Mucosa of stomach (tissue), 1 donor: ENCODE results near the gene CDHR5.

ENCODE experiments used
- H3K27me3 ChIP-seq: one replicate; pipeline ENCODE4 v1.7.0; 2013; ENCODE audit warnings: mild to moderate bottlenecking, low read length; ENCODE audit not compliant: control insufficient read depth, insufficient read depth
- H3K36me3 ChIP-seq: one replicate; pipeline ENCODE4 v1.7.0; 2013; ENCODE audit warnings: low read length; ENCODE audit not compliant: control insufficient read depth, insufficient read depth
- H3K4me1 ChIP-seq: one replicate; pipeline ENCODE4 v1.7.0; 2013; ENCODE audit warnings: mild to moderate bottlenecking, low read length; ENCODE audit not compliant: control insufficient read depth, insufficient read depth
- H3K4me3 ChIP-seq: one replicate; pipeline ENCODE4 v1.7.0; 2013; ENCODE audit warnings: low read length
- H3K9ac ChIP-seq: one replicate; pipeline ENCODE4 v1.7.0; 2013; ENCODE audit warnings: mild to moderate bottlenecking, low read length, moderate library complexity
- H3K9me3 ChIP-seq: one replicate; pipeline ENCODE4 v1.7.0; 2013; ENCODE audit warnings: mild to moderate bottlenecking, low read length, moderate library complexity; ENCODE audit not compliant: control insufficient read depth
- donor health status: Pancreatic carcinoma.

The CDHR5 gene

GRCh38 chr11:641806-642370, 17.1 kb upstream of the CDHR5 start:
- Histone ChIP-seq H3K9me3 (no peaks in the 10 kb centered on the region), H3K4me3 (no peak overlapping the region), H3K4me1 (peaks cover 9% of the 10 kb centered on the region), H3K27me3 (peaks cover 24% of the 10 kb centered on the region), H3K9ac (no peak overlapping the region), H3K36me3 (no peaks in the 10 kb centered on the region)

GRCh38 chr11:640021-640706, 15.4 kb upstream of the CDHR5 start:
- no peak overlapping the region for H3K4me3 ChIP-seq
- H3K4me1 ChIP-seq: peaks cover 9% of the 10 kb centered on the region
- no peaks in the 10 kb centered on the region for H3K9me3 ChIP-seq
- H3K36me3 ChIP-seq: no peaks in the 10 kb centered on the region
- no peak overlapping the region for H3K9ac ChIP-seq
- H3K27me3 ChIP-seq: peaks cover 26% of the 10 kb centered on the region

- Histone ChIP-seq H3K9ac (no peak overlapping the region), H3K27me3 (peaks cover 26% of the 10 kb centered on the region), H3K36me3 (no peaks in the 10 kb centered on the region), H3K9me3 (no peaks in the 10 kb centered on the region), H3K4me3 (no peak overlapping the region), H3K4me1 (peaks cover 8% of the 10 kb centered on the region)
These were observed 14.7 kb upstream of the CDHR5 start for GRCh38 chr11:639332-639955.

DNA sequence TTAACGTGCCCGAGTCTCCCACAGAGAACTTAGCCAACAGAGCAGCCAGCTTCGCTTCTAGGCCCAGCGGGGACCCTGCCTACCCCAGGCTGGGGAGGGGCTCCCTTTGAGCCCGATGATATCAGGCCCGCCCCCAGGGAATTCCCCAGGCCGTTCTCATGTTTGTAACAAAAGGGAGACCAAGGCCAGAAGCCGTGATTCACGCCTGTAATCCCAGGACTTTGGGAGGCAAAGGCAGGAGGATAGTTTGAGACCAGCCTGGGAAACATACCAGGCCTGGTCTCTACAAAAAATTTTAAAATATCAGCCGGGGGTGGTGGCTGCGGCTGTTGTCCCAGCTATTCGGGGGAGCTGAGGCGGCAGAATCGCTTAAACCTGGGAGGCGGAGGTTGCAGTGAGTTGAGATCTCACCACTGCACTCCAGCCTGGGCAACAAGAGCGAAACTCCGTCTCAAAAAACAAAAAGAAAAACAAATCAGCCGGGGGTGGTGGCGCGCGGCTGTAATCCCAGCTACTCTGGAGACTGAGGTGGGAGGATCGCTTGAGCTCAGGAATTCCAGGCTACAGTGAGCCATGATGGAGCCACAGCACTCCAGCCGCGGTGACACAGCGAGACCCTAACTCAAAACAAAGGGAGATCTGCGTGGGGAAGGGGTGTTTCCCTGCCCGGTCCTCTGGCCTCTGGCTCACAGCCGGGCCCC, 14.0 kb upstream of the CDHR5 start:
- H3K4me3 ChIP-seq: no peak overlapping the region
- H3K36me3 ChIP-seq: no peaks in the 10 kb centered on the region
- H3K4me1 ChIP-seq: peaks cover 6% of the 10 kb centered on the region
- peaks cover 26% of the 10 kb centered on the region for H3K27me3 ChIP-seq
- no peak overlapping the region for H3K9ac ChIP-seq
- no peaks in the 10 kb centered on the region for H3K9me3 ChIP-seq

DNA sequence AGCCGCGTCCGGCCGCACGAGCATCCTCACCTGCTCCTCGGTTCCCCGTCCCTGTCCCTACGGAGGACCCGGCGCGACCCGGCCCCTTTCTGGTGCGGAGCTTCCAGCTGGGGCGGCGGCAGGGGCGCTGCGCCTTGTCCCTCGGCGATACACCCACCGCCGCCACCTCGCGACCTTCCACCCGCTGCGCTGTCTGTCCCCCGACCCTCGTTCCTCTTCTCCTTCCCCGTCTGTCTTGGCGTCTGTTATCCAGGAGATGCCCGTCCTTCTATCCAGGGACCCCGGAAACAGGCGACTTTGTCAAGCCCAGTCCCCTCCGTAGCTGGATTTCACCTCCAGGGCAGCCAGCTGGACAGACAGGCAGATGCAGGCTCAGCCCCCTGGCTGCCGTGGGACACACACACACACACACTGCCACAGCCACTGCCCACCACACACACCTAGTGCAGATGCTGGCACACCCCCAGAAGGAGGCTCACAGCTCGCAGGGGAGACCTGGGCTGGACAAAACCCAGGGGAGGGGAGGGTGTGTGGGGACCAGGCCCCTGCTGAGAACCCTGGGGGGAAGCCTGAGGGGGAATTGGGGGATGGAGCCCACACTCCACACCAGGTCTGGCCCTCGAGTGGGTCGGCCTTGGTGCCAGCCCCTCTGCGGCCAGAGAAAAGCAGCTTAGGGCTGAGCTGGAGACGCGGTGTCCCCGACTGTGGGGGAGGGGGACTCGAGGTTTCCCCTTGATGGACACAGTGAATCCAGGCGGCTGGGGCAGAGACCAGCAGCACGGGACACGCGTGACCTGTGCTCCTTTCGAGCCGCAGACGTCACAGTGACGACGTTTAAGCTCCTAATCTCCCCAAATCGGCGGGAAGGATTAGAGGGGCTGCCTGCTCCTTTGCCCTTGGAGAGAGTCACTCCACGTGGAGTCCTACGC, 13.1 kb upstream of the CDHR5 start:
- Histone ChIP-seq H3K36me3 (no peaks in the 10 kb centered on the region), H3K4me3 (no peak overlapping the region), H3K4me1 (peaks cover 6% of the 10 kb centered on the region), H3K9ac (no peak overlapping the region), H3K9me3 (no peaks in the 10 kb centered on the region), H3K27me3 (peaks cover 26% of the 10 kb centered on the region)

- Histone ChIP-seq H3K9me3 (no peaks in the 10 kb centered on the region), H3K9ac (no peak overlapping the region), H3K36me3 (no peaks in the 10 kb centered on the region), H3K4me1 (peaks cover 6% of the 10 kb centered on the region), H3K4me3 (no peak overlapping the region), H3K27me3 (peaks cover 26% of the 10 kb centered on the region)
These were observed 12.5 kb upstream of the CDHR5 start for GRCh38 chr11:637333-637592.

DNA sequence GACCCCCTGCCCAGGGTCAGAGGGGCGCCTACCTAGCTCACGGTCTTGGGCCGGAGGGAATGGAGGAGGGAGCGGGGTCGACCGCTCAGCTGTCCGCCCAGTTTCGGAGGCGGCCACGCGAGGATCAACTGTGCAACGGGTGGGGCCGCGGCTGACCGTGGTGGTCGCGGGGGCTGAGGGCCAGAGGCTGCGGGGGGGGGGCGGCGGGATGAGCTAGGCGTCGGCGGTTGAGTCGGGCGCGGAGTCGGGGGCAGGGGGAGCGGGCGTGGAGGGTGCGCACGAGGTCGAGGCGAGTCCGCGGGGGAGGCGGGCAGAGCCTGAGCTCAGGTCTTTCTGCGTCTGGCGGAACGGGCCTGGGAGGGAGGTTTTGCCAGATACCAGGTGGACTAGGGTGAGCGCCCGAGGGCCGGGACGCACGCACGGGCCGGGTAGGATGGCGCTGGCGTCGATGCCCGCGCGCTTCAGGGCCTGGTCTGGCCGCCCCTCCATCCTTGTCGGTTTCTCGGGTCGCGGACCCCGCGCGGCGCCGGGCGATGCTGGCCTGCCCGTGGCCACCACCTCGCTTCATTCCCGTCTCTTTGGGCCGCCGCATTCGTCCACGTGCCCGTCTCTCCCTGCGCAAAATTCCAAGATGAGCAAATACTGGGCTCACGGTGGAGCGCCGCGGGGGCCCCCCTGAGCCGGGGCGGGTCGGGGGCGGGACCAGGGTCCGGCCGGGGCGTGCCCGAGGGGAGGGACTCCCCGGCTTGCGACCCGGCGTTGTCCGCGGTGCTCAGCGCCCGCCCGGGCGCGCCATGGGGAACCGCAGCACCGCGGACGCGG, 12.0 kb upstream of the CDHR5 start, which contains the start of gene DRD4:
Gene DRD4 (plus strand): TSS at position 759 of the 822 bp plus-strand sequence. CDS start 36 bp downstream, at position 795.
- Histone ChIP-seq H3K27me3 (peaks cover 26% of the 10 kb centered on the region), H3K4me1 (peaks cover 6% of the 10 kb centered on the region), H3K36me3 (no peaks in the 10 kb centered on the region), H3K9me3 (no peaks in the 10 kb centered on the region), H3K9ac (no peak within 1 kb of the TSS), H3K4me3 (no peak within 1 kb of the TSS)

GRCh38 chr11:635945-636510, 11.3 kb upstream of the CDHR5 start:
- Histone ChIP-seq H3K4me1 (peaks cover 6% of the 10 kb centered on the region), H3K4me3 (no peak overlapping the region), H3K9ac (no peak overlapping the region), H3K36me3 (no peaks in the 10 kb centered on the region), H3K9me3 (no peaks in the 10 kb centered on the region), H3K27me3 (peaks cover 26% of the 10 kb centered on the region)

- Histone ChIP-seq H3K36me3 (no peaks in the 10 kb centered on the region), H3K9ac (no peak overlapping the region), H3K4me1 (peaks cover 8% of the 10 kb centered on the region), H3K9me3 (no peaks in the 10 kb centered on the region), H3K4me3 (no peak overlapping the region), H3K27me3 (peaks cover 1% of the 10 kb centered on the region)
These were observed 6.1 kb upstream of the CDHR5 start for GRCh38 chr11:630871-631270.

- Histone ChIP-seq H3K36me3 (no peaks in the 10 kb centered on the region), H3K9me3 (no peaks in the 10 kb centered on the region), H3K4me1 (peaks cover 23% of the 10 kb centered on the region), H3K4me3 (no peak overlapping the region), H3K27me3 (peaks cover 4% of the 10 kb centered on the region), H3K9ac (no peak overlapping the region)
These were observed 4.5 kb upstream of the CDHR5 start for GRCh38 chr11:629237-629583.

DNA sequence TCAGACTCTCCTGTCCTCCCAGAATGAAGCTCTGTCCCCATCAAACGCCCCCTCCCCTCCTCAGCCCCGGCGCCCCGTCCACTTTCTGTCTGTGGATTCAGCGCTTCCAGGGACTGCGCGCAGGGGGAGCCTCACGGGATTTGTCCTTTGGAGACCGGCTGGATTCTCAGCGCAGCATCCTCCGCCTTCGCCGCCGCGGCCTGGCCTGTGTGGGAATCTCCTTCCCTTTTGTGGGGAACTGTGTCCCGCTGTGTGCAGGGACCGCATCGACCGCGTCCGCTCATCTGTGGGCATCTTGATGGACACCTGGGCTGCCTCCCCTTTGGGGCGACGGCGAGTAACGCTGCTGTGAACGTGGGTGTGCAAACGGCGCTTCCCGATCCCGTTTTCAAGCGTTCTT, 3.3 kb upstream of the CDHR5 start:
- Histone ChIP-seq H3K4me3 (no peak overlapping the region), H3K4me1 (peaks cover 33% of the 10 kb centered on the region), H3K9me3 (no peaks in the 10 kb centered on the region), H3K27me3 (peaks cover 4% of the 10 kb centered on the region), H3K36me3 (no peaks in the 10 kb centered on the region), H3K9ac (no peak overlapping the region)
